ENCODE results near the gene TANC2.

DNA sequence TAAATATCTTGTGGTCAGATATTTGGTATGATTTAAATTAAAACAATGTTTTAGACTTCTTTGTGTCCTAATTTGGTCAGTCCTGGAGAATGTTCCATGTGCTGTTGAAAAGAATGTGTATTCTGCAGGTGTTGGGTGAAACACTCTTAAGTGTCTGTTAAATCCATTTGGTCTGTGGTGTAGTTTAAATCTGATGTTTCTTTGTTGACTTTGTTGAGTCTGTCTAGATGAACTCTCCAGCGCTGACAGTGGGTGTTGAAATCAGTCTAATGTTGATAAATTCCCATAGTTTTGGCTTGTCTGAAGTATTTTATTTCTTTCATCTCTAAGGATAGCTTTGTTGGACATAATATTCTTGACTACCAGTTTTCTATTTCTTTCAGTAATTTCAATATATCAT is 18.8 kb downstream of the TANC2 start:
- TF ChIP-seq SP1 (CRISPR knock-in tag; conservative IDR thresholded peaks at IDR 0.05) (no peak), CREB1 (CRISPR knock-in tag; IDR thresholded peaks at IDR 0.05) (no peak), ZNF423 (CRISPR knock-in tag; IDR thresholded peaks at IDR 0.05) (no peak), TEAD4 (CRISPR knock-in tag; IDR thresholded peaks at IDR 0.05) (no peak), ZNF121 (CRISPR knock-in tag; IDR thresholded peaks at IDR 0.05) (no peak), TP53 (CRISPR knock-in tag; IDR thresholded peaks at IDR 0.05) (no peak), GABPB1 (CRISPR knock-in tag; IDR thresholded peaks at IDR 0.05) (no peak)
- TF ChIP-seq, protein P1, sequence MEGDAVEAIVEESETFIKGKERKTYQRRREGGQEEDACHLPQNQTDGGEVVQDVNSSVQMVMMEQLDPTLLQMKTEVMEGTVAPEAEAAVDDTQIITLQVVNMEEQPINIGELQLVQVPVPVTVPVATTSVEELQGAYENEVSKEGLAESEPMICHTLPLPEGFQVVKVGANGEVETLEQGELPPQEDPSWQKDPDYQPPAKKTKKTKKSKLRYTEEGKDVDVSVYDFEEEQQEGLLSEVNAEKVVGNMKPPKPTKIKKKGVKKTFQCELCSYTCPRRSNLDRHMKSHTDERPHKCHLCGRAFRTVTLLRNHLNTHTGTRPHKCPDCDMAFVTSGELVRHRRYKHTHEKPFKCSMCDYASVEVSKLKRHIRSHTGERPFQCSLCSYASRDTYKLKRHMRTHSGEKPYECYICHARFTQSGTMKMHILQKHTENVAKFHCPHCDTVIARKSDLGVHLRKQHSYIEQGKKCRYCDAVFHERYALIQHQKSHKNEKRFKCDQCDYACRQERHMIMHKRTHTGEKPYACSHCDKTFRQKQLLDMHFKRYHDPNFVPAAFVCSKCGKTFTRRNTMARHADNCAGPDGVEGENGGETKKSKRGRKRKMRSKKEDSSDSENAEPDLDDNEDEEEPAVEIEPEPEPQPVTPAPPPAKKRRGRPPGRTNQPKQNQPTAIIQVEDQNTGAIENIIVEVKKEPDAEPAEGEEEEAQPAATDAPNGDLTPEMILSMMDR (IDR thresholded peaks at IDR 0.05) = no peak
- TF ChIP-seq, protein P2, sequence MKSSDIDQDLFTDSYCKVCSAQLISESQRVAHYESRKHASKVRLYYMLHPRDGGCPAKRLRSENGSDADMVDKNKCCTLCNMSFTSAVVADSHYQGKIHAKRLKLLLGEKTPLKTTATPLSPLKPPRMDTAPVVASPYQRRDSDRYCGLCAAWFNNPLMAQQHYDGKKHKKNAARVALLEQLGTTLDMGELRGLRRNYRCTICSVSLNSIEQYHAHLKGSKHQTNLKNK (CRISPR knock-in tag; IDR thresholded peaks at IDR 0.05) = no peak
- TF ChIP-seq, protein P3, sequence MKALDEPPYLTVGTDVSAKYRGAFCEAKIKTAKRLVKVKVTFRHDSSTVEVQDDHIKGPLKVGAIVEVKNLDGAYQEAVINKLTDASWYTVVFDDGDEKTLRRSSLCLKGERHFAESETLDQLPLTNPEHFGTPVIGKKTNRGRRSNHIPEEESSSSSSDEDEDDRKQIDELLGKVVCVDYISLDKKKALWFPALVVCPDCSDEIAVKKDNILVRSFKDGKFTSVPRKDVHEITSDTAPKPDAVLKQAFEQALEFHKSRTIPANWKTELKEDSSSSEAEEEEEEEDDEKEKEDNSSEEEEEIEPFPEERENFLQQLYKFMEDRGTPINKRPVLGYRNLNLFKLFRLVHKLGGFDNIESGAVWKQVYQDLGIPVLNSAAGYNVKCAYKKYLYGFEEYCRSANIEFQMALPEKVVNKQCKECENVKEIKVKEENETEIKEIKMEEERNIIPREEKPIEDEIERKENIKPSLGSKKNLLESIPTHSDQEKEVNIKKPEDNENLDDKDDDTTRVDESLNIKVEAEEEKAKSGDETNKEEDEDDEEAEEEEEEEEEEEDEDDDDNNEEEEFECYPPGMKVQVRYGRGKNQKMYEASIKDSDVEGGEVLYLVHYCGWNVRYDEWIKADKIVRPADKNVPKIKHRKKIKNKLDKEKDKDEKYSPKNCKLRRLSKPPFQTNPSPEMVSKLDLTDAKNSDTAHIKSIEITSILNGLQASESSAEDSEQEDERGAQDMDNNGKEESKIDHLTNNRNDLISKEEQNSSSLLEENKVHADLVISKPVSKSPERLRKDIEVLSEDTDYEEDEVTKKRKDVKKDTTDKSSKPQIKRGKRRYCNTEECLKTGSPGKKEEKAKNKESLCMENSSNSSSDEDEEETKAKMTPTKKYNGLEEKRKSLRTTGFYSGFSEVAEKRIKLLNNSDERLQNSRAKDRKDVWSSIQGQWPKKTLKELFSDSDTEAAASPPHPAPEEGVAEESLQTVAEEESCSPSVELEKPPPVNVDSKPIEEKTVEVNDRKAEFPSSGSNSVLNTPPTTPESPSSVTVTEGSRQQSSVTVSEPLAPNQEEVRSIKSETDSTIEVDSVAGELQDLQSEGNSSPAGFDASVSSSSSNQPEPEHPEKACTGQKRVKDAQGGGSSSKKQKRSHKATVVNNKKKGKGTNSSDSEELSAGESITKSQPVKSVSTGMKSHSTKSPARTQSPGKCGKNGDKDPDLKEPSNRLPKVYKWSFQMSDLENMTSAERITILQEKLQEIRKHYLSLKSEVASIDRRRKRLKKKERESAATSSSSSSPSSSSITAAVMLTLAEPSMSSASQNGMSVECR (CRISPR knock-in tag; IDR thresholded peaks at IDR 0.05; ENCODE audit: borderline replicate concordance) = no peak
- TF ChIP-seq, protein P4, sequence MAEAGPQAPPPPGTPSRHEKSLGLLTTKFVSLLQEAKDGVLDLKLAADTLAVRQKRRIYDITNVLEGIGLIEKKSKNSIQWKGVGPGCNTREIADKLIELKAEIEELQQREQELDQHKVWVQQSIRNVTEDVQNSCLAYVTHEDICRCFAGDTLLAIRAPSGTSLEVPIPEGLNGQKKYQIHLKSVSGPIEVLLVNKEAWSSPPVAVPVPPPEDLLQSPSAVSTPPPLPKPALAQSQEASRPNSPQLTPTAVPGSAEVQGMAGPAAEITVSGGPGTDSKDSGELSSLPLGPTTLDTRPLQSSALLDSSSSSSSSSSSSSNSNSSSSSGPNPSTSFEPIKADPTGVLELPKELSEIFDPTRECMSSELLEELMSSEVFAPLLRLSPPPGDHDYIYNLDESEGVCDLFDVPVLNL (CRISPR knock-in tag; IDR thresholded peaks at IDR 0.05; ENCODE audit: borderline replicate concordance, low read depth) = no peak
- TF ChIP-seq, protein P5, sequence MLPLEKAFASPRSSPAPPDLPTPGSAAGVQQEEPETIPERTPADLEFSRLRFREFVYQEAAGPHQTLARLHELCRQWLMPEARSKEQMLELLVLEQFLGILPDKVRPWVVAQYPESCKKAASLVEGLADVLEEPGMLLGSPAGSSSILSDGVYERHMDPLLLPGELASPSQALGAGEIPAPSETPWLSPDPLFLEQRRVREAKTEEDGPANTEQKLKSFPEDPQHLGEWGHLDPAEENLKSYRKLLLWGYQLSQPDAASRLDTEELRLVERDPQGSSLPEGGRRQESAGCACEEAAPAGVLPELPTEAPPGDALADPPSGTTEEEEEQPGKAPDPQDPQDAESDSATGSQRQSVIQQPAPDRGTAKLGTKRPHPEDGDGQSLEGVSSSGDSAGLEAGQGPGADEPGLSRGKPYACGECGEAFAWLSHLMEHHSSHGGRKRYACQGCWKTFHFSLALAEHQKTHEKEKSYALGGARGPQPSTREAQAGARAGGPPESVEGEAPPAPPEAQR (CRISPR knock-in tag; IDR thresholded peaks at IDR 0.05) = no peak
